DMS153 treated with DMSO at 0.1 percent for 48 hours (cell line): Measurements from ENCODE around the gene TIAM1.

Source experiments
- DNase-seq: peaks from one replicate; lab custom pipeline; 2025; ENCODE audit not compliant: unreplicated experiment; lab: John Stamatoyannopoulos, UW

Gene TIAM1

DNA sequence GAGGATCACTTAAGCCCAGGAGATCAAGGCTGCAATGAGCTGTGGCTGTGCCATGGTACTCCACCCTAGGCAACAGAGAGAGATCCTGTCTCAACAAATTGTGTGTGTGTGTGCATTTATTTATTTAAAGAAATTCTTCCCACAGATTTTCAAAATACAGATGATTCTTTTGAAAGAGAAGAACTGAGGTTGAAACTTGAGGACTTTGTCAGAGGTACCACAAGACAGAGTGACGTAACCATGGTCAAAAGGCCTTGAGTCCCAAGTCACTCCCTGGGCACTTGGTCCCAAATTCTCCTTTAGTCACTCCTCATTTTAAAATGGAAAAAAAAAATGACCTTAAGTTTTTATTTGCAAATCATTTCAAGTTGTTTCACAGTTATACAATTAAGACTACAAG, 57.4 kb downstream of the TIAM1 start:
- DNase-seq = no peak

GRCh38 chr21:31284797-31285397, 59.2 kb downstream of the TIAM1 start:
- no peak for DNase-seq

- DNase-seq = no peak
These were observed 61.0 kb downstream of the TIAM1 start for GRCh38 chr21:31283025-31283424.

GRCh38 chr21:31282095-31282709, 61.9 kb downstream of the TIAM1 start:
- no peak for DNase-seq

DNA sequence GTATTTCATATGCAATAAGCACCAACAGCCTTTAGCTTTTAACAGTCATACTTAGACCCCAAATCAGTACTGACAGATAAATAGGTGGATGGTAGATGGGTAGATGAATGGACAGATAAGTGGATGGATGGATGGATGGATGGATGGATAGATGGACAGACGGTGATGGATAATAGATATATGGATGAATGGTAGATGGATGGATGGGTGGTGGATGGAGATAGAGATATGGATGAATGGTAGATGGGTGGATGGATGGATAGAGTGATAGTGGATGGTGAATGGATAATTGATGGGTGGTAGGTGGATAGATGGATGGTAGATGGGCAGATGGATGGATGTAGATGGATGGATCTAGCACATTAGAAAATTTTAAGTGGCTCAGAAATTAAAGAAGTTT, 62.5 kb downstream of the TIAM1 start:
- no peak for DNase-seq

DNA sequence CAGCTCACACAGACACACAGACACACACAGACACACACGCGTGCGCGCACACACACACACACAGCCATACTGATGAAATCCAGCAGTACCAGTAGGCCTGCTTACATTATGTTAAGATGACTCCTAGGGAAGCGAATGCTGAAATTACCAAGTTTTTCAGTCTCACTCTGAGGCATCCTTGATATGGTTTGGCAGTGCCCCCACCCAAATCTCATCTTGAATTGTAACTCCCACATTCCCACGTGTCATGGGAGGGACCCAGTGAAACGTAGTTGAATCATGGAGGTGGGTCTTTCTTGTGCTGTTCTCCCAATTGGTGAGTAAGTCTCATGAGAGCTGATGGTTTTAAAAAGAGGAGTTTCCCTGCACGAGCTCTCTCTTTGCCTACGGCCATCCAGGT, 64.1 kb downstream of the TIAM1 start:
- DNase-seq = no peak

DNA sequence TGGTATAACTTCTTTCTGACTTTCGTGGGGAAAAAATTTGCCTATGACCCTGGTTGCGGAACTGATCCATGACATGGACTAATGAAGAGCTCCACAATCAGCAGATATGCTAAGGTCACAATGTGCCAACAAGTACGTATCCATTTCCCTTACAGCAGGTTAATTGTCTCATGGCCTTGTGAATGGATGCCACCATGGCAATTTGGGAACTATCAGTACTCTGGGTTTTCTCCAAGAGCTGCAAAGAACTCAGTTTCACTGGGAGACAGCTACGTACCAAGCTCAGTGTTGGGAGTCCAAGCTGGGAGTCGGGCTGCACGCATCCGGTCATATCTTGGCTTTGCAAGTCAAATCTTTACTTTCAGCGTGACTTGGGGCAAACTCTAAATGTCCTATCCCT, 64.8 kb downstream of the TIAM1 start:
- DNase-seq = no peak

DNA sequence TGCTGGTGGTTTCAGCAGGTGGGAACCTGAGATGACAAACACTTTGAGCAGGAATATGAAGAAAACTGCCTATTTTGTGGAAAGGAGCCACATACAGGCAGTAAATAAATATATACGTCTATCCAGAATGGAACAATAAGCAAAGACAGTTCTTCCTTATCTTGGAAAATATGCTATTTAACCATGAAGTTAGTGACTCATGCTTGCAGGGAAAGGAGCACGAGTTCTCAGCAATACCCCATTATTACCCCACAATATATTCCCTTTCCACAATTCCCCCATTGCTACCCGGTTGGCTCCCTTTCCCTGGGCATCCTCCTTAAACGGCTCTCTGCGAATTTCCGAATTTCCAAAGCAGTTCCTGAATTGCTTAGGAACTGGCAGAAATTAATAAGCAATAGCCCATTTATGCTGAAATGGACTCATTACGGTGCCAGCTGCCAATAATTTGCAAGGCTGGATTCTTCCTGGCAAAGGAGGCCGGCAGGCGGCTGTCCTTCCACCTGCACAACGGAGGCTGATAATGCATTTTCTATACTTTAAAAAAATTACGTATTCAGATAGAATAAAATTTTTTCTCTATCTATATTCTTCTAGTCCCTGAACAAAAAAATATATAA, 65.4 kb downstream of the TIAM1 start:
- no peak for DNase-seq

- no peak for DNase-seq
These were observed 67.4 kb downstream of the TIAM1 start for GRCh38 chr21:31276663-31277062.

DNA sequence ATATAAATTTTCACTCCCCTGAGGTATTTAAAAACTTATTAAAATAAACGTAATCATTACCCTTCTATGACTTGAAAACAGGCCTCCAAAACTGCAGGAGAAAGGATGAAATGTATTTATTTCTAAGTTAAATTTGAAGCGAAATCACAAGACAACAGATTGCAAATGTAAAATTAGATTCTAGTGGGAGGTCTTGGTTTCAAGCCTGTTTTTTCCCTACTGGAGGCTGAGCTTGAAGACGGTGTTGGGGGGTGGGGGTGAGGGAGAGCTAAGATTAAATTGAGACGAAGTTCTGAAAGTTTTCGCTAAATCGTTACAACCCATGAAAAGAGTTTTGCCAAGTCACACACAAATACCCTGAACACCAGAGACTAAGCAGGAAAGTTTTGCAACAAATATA, 68.2 kb downstream of the TIAM1 start:
- DNase-seq = no peak

GRCh38 chr21:31273278-31273677, 70.8 kb downstream of the TIAM1 start:
- no peak for DNase-seq

DNA sequence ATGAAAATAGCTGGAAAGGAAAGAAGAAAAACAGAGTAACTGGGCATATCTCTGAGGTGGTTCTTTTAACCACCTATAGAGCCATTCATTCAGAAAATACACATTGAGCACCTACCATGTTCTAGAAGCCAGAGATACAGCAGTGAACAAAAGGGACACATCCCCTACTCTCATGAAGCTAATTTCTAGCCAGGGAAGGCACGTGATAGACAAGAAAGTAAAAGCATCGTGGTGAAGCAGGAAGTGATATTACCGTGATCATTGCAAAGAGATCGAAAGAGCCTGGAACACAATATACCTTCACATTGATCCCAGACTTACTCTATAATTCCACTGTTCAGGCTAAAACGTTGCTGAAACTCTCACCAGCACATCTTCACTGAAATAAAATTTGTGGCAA, 76.0 kb downstream of the TIAM1 start:
- DNase-seq = no peak

DNA sequence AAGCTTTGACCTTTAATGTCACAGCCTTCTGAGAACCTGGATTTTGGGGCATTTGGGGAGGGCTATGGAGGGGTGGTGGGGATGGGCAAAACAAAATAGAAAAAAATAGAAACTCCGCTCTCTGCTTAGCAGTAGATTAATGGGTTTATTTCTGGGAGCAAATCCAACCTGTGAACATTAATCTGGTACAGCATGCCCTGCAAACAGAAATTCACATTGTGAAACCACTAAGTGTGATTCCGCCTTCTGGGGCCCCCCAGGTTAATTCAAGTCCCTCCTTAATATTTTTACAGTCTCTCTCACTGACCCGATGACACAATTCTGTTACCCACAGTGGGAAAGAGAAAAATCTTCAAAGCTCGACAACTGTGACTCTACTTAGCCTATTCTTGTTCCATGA, 76.4 kb downstream of the TIAM1 start:
- no peak for DNase-seq

DNA sequence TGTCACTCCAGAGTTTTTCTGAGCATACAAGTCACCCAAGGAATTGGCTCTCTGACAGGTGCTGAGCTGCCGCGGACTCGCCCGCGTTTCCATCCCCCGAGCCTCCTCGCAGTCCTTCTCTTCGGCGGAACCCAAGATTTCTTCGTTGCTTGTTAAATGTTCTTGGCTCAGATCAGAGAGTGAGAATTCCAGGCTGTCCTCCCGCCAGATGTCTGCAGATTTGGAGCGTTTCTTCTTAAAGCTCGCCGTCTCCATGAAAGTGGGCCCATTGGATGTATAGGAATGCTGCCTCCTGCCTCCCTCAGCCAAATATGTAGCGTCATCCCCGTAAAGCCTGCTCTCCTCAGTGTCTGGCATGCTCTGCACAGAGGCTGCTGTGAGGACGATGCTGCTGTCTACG, 77.8 kb downstream of the TIAM1 start:
- DNase-seq = no peak

GRCh38 chr21:31265366-31266013, 78.6 kb downstream of the TIAM1 start:
- no peak for DNase-seq

DNA sequence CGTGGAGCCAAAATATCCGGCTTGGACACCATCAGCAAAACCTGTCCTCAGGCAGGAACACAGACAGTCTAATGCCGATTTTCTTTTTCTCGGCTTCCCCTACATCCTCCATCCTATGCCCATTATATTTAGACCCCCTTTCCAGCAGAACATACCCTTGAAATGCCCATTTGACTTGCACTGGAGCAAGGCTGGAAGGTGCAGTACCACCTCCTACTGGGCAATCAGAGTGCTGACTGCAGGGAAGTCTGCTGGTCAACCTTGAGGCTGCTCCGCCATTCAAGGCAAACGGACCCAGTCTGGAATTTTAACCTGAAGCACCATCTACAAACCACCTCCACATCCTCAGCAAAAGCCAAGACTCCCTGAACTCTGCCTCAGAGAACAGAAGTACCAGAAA, 79.5 kb downstream of the TIAM1 start:
- DNase-seq = no peak

DNA sequence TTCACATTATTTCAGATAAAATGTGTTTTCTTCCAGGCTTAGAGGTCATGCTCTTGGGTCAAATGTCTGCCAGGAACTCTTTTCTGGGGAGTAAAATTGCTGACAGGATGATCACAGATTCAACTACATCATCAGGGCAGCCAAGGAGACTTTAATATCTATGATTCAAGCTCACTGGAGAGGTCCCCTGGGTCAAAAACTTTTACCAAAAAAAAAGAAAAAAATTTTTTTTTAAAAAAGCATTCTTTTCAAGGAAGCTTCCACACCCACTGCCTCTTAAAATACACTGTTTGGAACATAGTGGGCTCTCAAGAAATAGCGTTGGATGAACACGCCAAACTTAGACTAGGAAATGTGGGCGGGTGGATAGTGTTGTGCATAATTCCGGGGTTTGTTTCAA, 81.3 kb downstream of the TIAM1 start:
- DNase-seq = no peak

- DNase-seq = no peak
These were observed 82.3 kb downstream of the TIAM1 start for GRCh38 chr21:31261759-31262158.

DNA sequence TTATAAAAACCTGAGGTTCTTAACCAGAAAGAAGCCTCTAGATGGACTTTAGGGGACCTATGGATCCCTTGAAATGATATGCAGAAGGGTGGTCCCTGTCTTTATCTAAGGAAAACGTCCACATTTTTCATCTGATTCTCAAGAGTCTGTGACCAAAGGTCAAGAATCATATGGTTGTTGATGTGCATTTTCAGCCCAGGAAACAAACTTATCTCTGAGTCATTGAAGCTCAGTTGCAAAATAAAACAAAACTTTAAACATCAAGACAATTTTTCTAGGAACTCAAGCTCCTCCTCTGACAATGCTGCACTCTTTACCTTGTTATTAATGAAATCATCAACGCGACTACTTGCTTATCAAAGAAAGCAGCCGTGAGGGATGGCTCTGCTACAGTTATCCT, 83.3 kb downstream of the TIAM1 start:
- no peak for DNase-seq

DNA sequence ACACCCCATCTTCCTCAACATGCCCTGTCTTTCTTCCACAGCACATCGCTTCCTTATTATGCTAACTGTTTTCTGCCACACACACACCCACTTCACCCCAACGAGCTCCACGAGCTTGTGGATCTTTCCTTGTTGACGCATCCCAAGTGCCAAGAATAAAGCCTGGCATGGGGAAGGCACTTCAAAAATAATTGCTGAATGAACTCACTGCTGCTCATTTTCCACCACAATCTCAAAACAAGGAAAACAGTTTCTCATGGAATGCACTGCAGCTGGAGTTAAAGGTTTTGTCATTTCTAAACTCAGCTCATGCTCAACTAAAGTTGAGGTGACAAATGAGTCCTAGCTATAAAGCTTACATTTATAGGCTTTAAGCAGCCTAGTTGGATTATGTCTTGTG, 86.0 kb downstream of the TIAM1 start:
- no peak for DNase-seq

- DNase-seq = no peak
These were observed 86.8 kb downstream of the TIAM1 start for GRCh38 chr21:31257265-31257664.

DNA sequence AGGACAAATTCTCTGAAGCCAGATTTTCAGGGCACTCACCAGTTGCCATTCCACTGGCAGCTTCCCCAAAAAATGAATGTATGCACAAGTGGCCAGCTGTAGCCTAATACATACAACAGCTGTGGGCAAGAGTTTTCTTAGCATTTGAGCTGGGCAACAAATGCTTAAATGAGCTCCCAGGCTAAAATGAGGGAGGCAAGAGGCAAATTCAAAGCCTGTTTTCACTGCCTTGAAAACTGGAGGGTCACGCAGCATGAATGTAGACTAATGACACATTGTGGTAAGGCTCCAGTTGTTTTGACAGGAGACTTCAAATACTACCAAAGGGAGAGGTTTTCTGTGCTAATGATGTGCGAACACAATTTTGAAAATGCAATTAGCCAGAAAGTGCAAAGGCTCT, 88.2 kb downstream of the TIAM1 start:
- no peak for DNase-seq
